8988T (cell line): ENCODE results near the gene CMPK1.
"Not testable (repeated sequence)": the region's sequence is repeated elsewhere in the genome, so short reads cannot be mapped to it uniquely, and the experiment has no call there.

Experiments used
- DNase-seq: peaks from one replicate; pipeline ENCODE4 v3.0.0; 2011

CMPK1 gene

GRCh38 chr1:47333578-47333921, at the start of gene CMPK1:
Gene CMPK1, plus strand, starts transcription at chr1:47333790. Its CDS starts 156 bp downstream, at chr1:47333946.
- peak; percentile 56 for DNase-seq

GRCh38 chr1:47288116-47288515, 45.5 kb upstream of the CMPK1 start:
- DNase-seq, result not testable (repeated sequence)

- not testable (repeated sequence) for DNase-seq
These were observed 38.7 kb upstream of the CMPK1 start for GRCh38 chr1:47294863-47295262.

- no peak for DNase-seq
These were observed 38.0 kb upstream of the CMPK1 start for GRCh38 chr1:47295579-47295978.

GRCh38 chr1:47298025-47298699, 35.4 kb upstream of the CMPK1 start:
- DNase-seq, result no peak

GRCh38 chr1:47302472-47302871, 31.1 kb upstream of the CMPK1 start:
- no peak for DNase-seq

- DNase-seq, result no peak
These were observed 24.2 kb upstream of the CMPK1 start for GRCh38 chr1:47309427-47309826.

GRCh38 chr1:47313915-47314664, 19.5 kb upstream of the CMPK1 start, which contains the start of gene STIL:
Gene STIL, minus strand, starts transcription at chr1:47314147. Its CDS starts 3,828 bp downstream, at chr1:47310319.
- DNase-seq, result peak; percentile 62

GRCh38 chr1:47317841-47318240, 15.7 kb upstream of the CMPK1 start:
- DNase-seq, result no peak

- not testable (repeated sequence) for DNase-seq
These were observed 13.6 kb upstream of the CMPK1 start for GRCh38 chr1:47319968-47320367.

- no peak for DNase-seq
These were observed 10.0 kb upstream of the CMPK1 start for GRCh38 chr1:47323599-47324031.

GRCh38 chr1:47324682-47325081, 8.9 kb upstream of the CMPK1 start:
- no peak for DNase-seq

- DNase-seq, result no peak
These were observed 8.1 kb upstream of the CMPK1 start for GRCh38 chr1:47325528-47325927.

GRCh38 chr1:47326271-47326670, 7.3 kb upstream of the CMPK1 start:
- no peak for DNase-seq

GRCh38 chr1:47328992-47329391, 4.6 kb upstream of the CMPK1 start:
- DNase-seq, result no peak

GRCh38 chr1:47330212-47330611, 3.4 kb upstream of the CMPK1 start:
- no peak for DNase-seq

- no peak for DNase-seq
These were observed 1.7 kb upstream of the CMPK1 start for GRCh38 chr1:47331875-47332274.

GRCh38 chr1:47332779-47333577, 612 bp upstream of the CMPK1 start:
- DNase-seq, result no peak

GRCh38 chr1:47333922-47334764, 553 bp downstream of the CMPK1 start:
- DNase-seq, result peak; percentile 82

- no peak for DNase-seq
These were observed 1.3 kb downstream of the CMPK1 start for GRCh38 chr1:47334765-47335435.

- no peak for DNase-seq
These were observed 3.8 kb downstream of the CMPK1 start for GRCh38 chr1:47337350-47337749.
